ENCODE results near the gene C1orf105.
"Not testable (repeated sequence)": the region's sequence is repeated elsewhere in the genome, so short reads cannot be mapped to it uniquely, and the experiment has no call there.

Gene C1orf105

DNA sequence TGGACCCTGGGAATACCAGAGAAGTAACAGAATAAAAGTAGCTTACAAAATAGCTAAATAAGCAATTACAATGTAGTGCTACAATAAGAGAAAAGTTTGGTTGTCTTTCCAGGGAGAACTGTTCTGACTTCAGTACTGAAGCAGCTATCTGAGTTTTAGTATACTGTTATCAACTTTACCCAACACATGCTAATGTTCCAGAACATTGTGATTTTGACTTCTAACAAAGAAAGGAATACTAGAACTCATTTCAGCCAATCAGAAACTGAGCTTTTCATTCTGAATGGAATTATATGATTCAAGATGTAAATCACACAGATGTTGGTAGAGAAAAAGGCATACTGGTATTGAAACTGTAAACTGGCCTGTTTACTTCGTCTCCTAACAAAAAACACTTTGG is at the start of gene C1orf105:
Gene C1orf105 (plus strand): TSS at position 301 of the 400 bp plus-strand sequence. CDS start 201 bp downstream, outside the sequence.
- no peak for DNase-seq

- DNase-seq: not testable (repeated sequence)
These were observed 48.8 kb upstream of the C1orf105 start for GRCh38 chr1:172371646-172372045.

DNA sequence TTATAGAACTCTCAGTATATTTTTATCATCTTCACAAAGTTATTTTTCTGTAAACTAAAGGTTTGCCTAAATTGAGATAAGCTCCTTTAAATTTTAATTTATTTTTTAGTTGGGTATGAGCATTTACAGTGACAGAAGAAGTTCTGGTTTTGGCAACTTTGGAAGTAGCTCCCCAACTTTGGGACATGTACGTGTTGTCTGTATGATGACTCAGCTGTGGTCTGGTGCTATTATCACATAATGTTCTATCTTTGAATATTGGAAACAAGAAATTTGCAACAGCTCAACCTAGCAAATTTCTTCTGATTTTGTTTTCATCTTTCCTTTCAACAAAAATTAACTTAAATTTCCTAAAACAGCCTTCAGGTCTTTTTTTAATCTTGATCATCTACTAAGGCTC is 46.6 kb upstream of the C1orf105 start:
- DNase-seq: peak; percentile 37

DNA sequence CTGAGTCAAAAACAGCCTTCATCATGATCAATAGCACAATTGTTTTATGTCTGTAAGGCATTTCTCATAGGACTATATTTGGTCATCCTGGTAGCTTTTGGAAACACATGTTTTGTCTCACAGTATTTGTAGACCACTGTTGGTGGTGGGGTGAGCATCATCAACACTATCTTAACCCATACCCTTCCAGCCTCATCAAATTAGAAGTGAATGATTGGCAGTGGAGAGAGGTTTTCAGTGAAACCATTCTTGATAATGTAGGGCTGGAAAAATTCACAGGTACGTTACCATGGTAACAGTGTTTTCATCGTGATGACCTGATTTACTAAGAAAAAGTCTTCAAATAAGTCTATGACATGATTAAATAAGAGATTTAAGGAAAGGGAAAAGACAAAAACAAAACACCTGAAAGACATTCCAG is 45.3 kb upstream of the C1orf105 start:
- DNase-seq: no peak

DNA sequence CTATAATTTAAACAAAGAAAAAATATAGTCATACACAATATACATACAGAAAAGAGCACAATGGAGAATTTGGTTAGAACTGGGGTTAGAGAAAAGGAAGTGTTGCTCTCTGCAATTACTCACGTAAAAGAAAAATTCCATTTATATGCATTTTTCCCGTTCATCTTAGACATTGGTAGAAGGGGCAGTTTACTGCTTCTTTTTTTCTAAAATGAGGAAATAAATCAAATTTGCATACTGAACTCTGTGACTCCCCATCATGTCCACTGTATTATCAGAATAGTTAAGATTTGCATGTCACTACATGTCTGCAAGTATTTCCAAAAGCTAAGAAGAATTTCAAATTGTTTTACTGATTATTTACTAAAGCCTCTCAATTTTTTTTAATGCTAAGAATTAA is 44.1 kb upstream of the C1orf105 start:
- peak; percentile 17 for DNase-seq

DNA sequence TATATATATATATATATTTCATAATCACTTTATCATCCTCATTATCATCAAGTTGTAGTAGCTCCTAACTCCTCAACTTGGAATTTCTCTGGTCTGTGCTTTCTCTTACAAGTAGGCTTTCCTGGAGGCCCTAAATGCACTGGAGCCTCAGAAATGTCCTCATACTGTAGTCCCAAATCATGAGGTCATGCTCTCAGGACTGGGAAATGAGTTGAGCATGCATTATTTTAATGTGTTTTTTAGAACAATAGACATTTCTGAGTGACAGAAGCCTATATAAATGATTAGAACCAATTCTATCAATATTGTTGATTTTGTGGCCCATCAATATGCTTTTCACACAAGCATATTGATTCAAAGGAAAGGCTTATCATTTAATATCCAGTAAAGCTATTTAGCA is 42.9 kb upstream of the C1orf105 start:
- DNase-seq: no peak

DNA sequence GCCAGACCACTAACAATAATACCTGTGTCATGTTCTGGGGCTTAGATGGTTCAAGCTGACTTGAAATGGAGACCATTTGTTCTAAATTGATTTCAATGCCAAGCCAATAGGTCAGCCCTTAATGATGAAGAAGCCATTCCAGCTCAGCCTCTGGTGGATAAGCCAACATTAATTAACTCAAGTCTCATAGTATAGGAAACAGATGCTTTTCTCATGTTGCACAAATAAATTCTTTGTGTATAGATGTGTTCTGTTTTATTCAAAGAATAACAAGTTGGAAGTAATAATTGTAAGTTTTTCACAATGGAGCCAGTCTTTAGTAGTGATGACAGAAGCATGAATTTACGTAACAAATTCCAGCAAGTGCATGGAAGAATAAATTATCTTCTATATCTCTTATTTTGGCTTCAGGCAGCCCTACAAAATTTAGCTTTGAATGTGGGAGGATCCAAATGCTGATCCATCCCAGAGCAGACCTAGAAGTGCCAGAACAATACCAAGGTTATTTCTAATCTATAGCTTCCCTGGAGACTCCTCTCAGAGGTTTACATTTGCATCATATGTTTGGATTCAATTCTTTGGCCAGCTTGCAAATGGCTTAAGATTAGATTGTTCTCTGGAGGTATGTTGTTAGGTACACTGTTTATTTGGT is 42.2 kb upstream of the C1orf105 start:
- DNase-seq: no peak

GRCh38 chr1:172380441-172381244 is 39.8 kb upstream of the C1orf105 start:
- no peak for DNase-seq

- DNase-seq: no peak
These were observed 38.5 kb upstream of the C1orf105 start for GRCh38 chr1:172381946-172382345.

DNA sequence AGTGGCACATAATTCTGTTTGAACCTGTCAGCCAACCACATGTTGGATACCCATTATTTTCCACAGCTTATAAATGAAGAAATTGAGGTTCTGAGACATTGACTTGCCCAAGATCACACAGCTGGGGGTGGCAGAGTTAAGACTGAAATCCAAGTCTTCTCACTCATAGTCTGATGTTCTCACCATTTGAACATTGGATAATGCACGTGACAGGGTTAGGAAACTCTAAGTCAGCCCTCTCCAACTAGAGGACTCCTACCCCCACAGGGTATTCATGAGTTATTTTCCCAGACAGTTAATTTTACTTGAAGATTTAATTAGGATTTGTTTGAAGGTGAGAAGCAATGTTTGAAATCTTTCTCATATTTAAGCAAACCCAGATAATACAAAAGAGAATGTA is 38.1 kb upstream of the C1orf105 start:
- DNase-seq: no peak

- no peak for DNase-seq
These were observed 37.5 kb upstream of the C1orf105 start for GRCh38 chr1:172382990-172383389.

DNA sequence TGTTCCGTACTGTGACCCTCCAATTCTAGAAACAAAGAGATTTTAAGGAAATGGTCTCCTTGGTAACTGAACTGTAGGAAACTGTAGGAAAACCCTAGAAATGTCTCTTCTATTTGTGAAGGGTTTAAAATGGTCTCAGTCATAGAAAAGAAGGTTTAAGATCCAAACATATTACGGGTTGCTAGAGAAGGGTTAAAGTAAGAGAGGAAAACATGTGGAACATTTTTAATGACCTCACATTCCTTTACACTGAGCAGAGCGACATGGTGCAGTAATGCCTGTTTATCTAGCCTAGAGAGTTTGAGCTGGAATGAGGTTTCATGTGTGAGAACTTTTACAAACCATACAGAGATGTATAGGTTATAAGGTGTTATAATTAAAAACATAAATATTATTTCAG is 36.9 kb upstream of the C1orf105 start:
- DNase-seq: no peak

- DNase-seq: no peak
These were observed 35.8 kb upstream of the C1orf105 start for GRCh38 chr1:172384656-172385055.

GRCh38 chr1:172386046-172386445 is 34.4 kb upstream of the C1orf105 start:
- no peak for DNase-seq

DNA sequence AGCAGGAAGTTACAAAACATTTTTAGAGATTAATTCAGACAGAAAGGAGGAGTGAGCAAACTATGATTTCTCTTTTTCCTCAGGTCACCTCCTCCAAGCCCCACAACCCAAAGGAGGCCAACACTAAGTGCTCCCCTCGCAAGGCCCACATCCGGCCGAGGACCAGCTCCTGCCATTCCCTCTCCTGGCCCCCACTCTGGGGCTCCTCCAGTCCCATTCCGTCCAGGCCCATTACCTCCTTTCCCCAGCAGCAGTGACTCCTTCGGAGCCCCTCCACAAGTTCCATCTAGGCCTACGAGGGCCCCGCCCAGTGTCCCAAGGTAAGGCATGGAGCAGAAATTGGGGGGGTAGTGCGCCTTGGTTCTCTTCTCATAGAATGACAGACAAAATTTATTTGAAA is 32.0 kb upstream of the C1orf105 start:
- no peak for DNase-seq

GRCh38 chr1:172390301-172390682 is 30.2 kb upstream of the C1orf105 start:
- no peak for DNase-seq

GRCh38 chr1:172390683-172391551 is 29.6 kb upstream of the C1orf105 start:
- DNase-seq: no peak

DNA sequence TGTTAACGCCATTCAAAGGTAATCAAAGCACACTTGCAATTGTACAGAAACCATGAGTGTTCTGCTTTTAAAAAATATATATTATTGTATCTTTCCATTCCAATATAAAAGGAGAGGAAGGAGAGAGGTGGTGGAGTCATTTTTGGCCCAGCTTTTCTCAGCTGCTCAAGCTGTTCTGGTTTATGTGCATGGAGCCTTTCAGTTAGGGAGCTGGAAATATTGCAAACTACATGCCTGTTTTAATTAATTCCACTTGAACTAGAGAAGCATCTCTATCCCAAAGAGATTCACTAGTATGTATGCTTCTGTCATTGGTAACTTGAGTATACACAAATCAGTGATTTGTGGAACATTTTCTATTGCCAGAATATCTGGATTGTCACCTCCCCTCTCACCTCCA is 28.5 kb upstream of the C1orf105 start:
- DNase-seq: no peak

DNA sequence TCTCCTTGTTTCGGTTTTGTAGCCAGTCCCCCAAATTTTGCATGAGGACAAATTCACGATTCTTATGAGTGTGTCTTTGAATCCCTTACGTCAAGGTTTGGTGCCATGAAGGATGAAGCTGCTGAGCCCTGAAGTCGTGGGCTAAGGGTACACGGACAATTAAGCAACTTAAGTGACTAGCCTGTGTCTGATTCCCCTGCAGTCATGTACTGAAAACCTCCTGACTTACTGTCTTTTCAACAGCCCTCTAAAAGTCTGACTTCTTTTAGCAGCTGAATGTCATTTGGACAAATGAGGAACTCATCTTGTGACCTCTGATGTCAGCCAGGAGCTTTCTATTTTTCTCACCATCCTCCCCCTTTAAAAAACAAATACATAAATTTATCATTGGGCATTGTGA is 27.1 kb upstream of the C1orf105 start:
- DNase-seq: peak; percentile 51

GRCh38 chr1:172394141-172394751 is 26.2 kb upstream of the C1orf105 start:
- no peak for DNase-seq

DNA sequence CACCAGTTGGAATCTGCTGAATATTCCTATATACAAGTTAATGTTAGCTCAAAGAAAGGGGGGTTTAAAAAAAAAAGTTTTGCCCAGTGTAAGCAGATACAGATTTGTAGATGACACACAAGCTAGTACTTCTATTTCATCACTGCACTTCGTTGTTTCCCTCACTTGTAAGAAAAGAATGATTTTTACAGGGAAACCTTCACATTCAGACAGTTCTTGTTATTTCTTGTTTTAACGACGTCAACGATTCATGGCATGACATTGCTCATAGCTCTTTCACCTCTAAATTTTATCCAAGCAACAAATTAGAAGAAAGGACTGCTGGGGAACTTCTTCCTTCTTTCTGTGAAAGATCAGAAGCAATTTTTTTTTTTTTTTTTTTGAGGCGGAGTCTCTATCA is 25.7 kb upstream of the C1orf105 start:
- DNase-seq: no peak

DNA sequence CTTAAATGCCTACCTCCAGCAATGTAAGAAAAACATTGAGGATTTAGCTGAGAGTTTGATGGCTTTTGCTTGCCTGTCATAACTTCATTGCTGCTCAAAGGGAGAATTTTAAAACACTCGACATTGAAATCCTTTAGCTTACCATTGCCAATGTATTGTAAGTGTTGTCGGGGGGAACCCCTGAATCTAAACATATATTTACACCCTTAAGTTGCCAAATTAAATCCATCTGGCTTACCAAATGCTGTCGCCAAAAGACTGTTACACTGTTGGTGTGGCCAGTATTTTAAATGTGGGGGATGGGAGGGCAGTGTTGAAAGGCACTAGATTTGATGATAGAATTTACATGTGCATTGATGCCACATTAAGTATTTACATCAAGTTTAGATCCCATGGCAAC is 24.9 kb upstream of the C1orf105 start:
- DNase-seq: no peak

- no peak for DNase-seq
These were observed 23.3 kb upstream of the C1orf105 start for GRCh38 chr1:172397221-172397620.
